Spleen (tissue), 11 donors: ENCODE data around the gene DLX6. TPM values are rescaled to one million over a fixed set of nuclear protein-coding genes. Genes with fewer than 3 reads are reported as not detected.

Experiments used
- DNase-seq: peaks from one replicate; pipeline ENCODE4 v3.0.0-alpha.2; 2020
- H3K27ac ChIP-seq, 8 donors: fragments of 200-600 bp; sonication (generic) in 7 of 8; 1 replicate in 4 of 8; 2 replicates in 4 of 8; pipeline versions ENCODE4 v1.5.0 to v1.8.0; 2016 to 2021; ENCODE audit warnings: inconsistent platforms in 4 of 8, mild to moderate bottlenecking in 4 of 8, moderate library complexity in 1 of 8
- H3K27me3 ChIP-seq, 7 donors: fragments of 200-600 bp; sonication (generic) in 6 of 7; replicated peaks in 1 of 7; 1 replicate in 4 of 7; 2 replicates in 3 of 7; pipeline versions ENCODE4 v1.5.0 to v1.8.0; 2016 to 2021; ENCODE audit warnings: inconsistent platforms in 3 of 7, mild to moderate bottlenecking in 1 of 7
- H3K36me3 ChIP-seq, 6 donors: fragments of 200-600 bp; sonication (generic) in 5 of 6; 1 replicate in 4 of 6; 2 replicates in 2 of 6; pipeline versions ENCODE4 v1.5.0 to v1.8.0; 2016 to 2021; ENCODE audit warnings: inconsistent platforms in 2 of 6
- H3K4me1 ChIP-seq, 6 donors: fragments of 200-600 bp; sonication (generic) in 5 of 6; 1 replicate in 3 of 6; 2 replicates in 3 of 6; pipeline versions ENCODE4 v1.5.0 to v1.8.0; 2016 to 2021; ENCODE audit warnings: inconsistent platforms in 3 of 6
- H3K4me3 ChIP-seq, 8 donors: fragments of 200-600 bp; sonication (generic) in 7 of 8; 1 replicate in 4 of 8; 2 replicates in 4 of 8; pipeline versions ENCODE4 v1.5.0 to v1.8.0; 2016 to 2021; ENCODE audit warnings: inconsistent platforms in 4 of 8, mild to moderate bottlenecking in 4 of 8, moderate library complexity in 2 of 8
- H3K9me3 ChIP-seq, 8 donors: fragments of 200-600 bp; sonication (generic) in 7 of 8; 1 replicate in 4 of 8; 2 replicates in 4 of 8; pipeline versions ENCODE4 v1.5.0 to v1.8.0; 2016 to 2021; ENCODE audit warnings: inconsistent platforms in 4 of 8
- CTCF ChIP-seq, 11 experiments: fragments of 200-600 bp in 7 of 11; fragments of 450-650 bp in 4 of 11; sonication (generic) in 4 of 11; IDR thresholded peaks in 8 of 11; conservative IDR thresholded peaks in 3 of 11; 1 replicate in 7 of 11; 2 replicates in 4 of 11; pipeline versions ENCODE4 v1.4.0 to v1.8.0; 2016 to 2021; ENCODE audit warnings: antibody characterized with exemption in 11 of 11, inconsistent platforms in 4 of 11, mild to moderate bottlenecking in 1 of 11
- POLR2A ChIP-seq, 3 donors: fragments of 450-650 bp; IDR thresholded peaks; one replicate each; pipeline ENCODE4 v1.5.1; 2017; ENCODE audit warnings: antibody characterized with exemption in 3 of 3, mild to moderate bottlenecking in 1 of 3
- POLR2AphosphoS5 ChIP-seq, 3 donors: sonication (generic); formaldehyde crosslinking; IDR thresholded peaks; one replicate each; pipeline ENCODE4 v1.5.1; 2017; ENCODE audit warnings: antibody characterized with exemption in 3 of 3
- WGBS, 5 donors: extraction: QIAGEN DNeasy Blood & Tissue Kit in 3 of 5; methylation state at CpG; one replicate each; pipeline versions ENCODE4 v1.1.5 to v1.1.7; 2013 to 2018; 5-methylcytosine and 5-hydroxymethylcytosine counted together
- intact Hi-C: fragments of 100-400 bp; cut with DNase I; formaldehyde crosslinking; loops from one replicate; pipeline ENCODE4 v1.15.0; 2023; ENCODE audit warnings: low total_unique reads
- polyA plus RNA-seq, 3 donors: library from polyadenylated mRNA; stranded (reverse); fragments of 200-250 nt; gene quantifications; one replicate each; pipeline ENCODE4 v1.2.1, GENCODE V29; 2013
- total RNA-seq, 7 donors: library from RNA; depleted of rRNA in 3 of 7; stranded (reverse); fragments of >200 nt in 3 of 7; fragmentation: NEBNext Ultra II Directional in 4 of 7; extraction: Animal tissue kit (Norgen Biotek cat#: 25700) in 4 of 7; gene quantifications; one replicate each; pipeline versions ENCODE4 v1.1.0 to v1.2.1, GENCODE V29; 2016 to 2021
- donor health status: healthy with polysubstance abuse.
- donor health status: DM: no; HTN: no; CAD: no; lungs with moderate emphysema.
- donor health status: DM: no; HTN: no; CAD: no.
- donor health status: Bipolar disorder and iron deficiency.
- donor health status: healthy.
- donor health status: DM: no; HTN: no; CAD: no.
- donor health status: DM: yes; HTN: yes; CAD: no.

DLX6 gene
- total and polyA plus RNA-seq, 10 donors: not detected

GRCh38 chr7:97011536-97012364 is 6.4 kb downstream of the DLX6 start:
- H3K36me3 ChIP-seq: no peaks in the 10 kb centered on the region
- TF ChIP-seq CTCF (IDR thresholded peaks at IDR 0.05 in 8 of 11, conservative IDR thresholded peaks at IDR 0.05 in 3 of 11) (no peak), POLR2A (IDR thresholded peaks at IDR 0.05) (no peak), POLR2AphosphoS5 (IDR thresholded peaks at IDR 0.05) (no peak)
- H3K9me3 ChIP-seq: no peaks in the 10 kb centered on the region
- H3K27ac ChIP-seq: no peak overlapping the region
- DNase-seq: no peak
- H3K4me3 ChIP-seq: no peak overlapping the region
- peaks cover 2 to 13% (median 8%) of the 10 kb centered on the region in 6 donors for H3K4me1 ChIP-seq
- intact Hi-C loops: no loop called here
- 15 to 19% (median 17%) methylated on average over 15 of the region's 15 CpGs for WGBS, 5 donors
- peaks cover 11 to 100% (median 98%) of the 10 kb centered on the region in 7 donors for H3K27me3 ChIP-seq

DNA sequence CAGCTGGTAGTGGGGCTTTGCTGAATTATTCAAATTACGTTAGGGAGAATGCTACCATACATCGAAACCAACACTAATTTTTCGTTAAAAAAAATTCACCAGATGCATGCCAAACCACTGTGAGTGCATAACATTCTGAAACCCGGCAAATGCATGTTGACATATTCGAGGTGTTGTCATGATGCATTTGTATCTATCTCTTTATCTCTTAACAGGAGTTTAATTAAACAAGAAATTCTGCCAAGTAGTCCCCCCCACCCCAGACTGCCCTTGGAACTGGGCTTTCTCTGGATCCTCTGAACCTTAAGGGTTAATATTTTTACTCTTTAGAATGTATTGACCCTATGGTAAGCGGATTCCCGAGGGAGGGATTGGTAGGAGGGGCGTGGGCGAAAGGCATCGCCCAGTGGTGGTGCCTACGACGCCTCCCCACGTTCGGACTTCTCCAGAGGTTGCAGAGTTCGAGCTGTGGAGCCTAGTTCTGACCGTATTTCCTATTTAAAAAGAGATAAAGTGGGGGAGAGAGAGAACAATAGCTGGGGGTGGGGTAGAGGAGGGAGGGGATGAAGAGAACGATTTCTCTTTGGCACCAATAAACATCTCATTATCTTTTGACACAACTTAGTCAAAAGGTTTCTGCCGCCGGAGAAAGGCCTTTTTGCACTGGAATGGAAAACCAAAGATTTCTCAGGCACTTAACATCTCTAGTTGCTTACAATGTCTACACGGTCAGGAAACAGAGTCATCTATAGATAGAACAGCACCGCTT is 7.2 kb downstream of the DLX6 start:
- Histone ChIP-seq H3K4me3 (no peak overlapping the region), H3K9me3 (no peaks in the 10 kb centered on the region), H3K27me3 (peaks cover 10 to 100% (median 98%) of the 10 kb centered on the region in 7 donors), H3K27ac (no peak overlapping the region), H3K36me3 (no peaks in the 10 kb centered on the region), H3K4me1 (peaks cover 0 to 14% (median 7%) of the 10 kb centered on the region in 6 donors)
- 7 to 13% (median 10%) methylated on average over 21 of the region's 21 CpGs for WGBS, 5 donors
- TF ChIP-seq POLR2A (IDR thresholded peaks at IDR 0.05) (no peak), POLR2AphosphoS5 (IDR thresholded peaks at IDR 0.05) (no peak), CTCF (IDR thresholded peaks at IDR 0.05 in 8 of 11, conservative IDR thresholded peaks at IDR 0.05 in 3 of 11) (no peak)
- intact Hi-C loops: no loop called here
- no peak for DNase-seq

DNA sequence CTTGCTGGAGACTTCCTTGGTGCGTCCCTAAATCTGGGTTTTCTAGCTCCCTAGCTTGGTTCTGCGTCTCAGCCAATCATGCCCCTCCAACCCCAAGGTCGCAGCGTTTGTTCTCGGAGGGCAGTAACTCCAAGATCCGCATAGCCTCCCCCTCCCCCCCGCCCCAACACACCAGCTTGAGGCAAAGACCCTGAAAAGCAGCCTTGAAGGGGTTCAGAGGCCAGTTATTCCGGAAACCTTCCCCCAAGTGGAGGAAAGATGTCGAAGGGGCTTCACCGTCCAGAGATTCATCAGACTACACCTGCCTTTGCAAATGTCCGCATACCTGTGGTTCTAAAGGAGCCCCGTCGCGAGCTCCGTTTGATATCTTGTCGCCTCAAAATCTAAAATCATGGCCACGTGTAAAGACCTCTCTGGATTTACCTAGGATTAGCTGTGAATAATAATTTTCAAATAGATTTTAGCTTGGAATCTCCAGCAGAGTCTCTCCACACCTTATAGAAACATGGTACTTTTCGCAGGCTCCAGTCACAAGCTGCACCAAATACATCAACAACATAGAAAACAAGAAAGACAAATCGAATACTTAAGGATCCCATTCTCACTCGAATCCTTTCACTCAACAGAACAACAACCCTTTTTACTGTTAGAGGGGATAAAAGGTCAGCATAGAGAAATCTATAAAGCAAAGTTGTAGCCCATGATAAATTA is 7.9 kb downstream of the DLX6 start:
- Histone ChIP-seq H3K36me3 (no peaks in the 10 kb centered on the region), H3K27me3 (peaks cover 12 to 100% (median 98%) of the 10 kb centered on the region in 7 donors), H3K9me3 (no peaks in the 10 kb centered on the region), H3K27ac (no peak overlapping the region), H3K4me3 (no peak overlapping the region), H3K4me1 (peaks cover 0 to 20% (median 8%) of the 10 kb centered on the region in 6 donors)
- WGBS, 5 donors: 9 to 11% (median 11%) methylated on average over 17 to 20 of the region's 20 CpGs
- intact Hi-C loops: no loop called here
- DNase-seq: no peak
- no peak for TF ChIP-seq POLR2AphosphoS5 (IDR thresholded peaks at IDR 0.05)
- no peak for TF ChIP-seq CTCF (IDR thresholded peaks at IDR 0.05 in 8 of 11, conservative IDR thresholded peaks at IDR 0.05 in 3 of 11)
- TF ChIP-seq POLR2A (IDR thresholded peaks at IDR 0.05): no peak
